ENCODE data around the gene CD47.

DNA sequence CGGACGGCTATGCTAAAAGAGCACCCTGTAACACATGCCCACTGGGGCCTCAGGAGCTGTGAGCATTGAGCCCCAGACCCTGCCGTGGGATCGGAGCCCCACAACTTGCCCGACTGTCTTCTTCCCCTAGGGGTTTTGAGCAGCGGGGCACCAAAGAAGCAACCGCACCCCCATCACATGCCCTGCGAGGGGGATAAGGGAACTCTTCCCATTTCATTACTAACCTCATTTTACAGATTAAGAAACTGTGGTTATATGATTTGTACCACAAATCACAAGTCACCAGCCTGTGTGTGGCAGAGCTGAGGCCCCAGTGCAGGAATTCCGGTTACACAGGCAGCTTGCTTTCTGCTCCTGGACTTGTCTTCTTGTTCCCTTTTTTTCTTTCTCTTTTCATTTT, 86.2 kb downstream of the CD47 start:
- TF ChIP-seq, protein P1, sequence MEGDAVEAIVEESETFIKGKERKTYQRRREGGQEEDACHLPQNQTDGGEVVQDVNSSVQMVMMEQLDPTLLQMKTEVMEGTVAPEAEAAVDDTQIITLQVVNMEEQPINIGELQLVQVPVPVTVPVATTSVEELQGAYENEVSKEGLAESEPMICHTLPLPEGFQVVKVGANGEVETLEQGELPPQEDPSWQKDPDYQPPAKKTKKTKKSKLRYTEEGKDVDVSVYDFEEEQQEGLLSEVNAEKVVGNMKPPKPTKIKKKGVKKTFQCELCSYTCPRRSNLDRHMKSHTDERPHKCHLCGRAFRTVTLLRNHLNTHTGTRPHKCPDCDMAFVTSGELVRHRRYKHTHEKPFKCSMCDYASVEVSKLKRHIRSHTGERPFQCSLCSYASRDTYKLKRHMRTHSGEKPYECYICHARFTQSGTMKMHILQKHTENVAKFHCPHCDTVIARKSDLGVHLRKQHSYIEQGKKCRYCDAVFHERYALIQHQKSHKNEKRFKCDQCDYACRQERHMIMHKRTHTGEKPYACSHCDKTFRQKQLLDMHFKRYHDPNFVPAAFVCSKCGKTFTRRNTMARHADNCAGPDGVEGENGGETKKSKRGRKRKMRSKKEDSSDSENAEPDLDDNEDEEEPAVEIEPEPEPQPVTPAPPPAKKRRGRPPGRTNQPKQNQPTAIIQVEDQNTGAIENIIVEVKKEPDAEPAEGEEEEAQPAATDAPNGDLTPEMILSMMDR (conservative IDR thresholded peaks at IDR 0.05; ENCODE audit: low read depth, low read length) = no peak
- TF ChIP-seq EZH2 (IDR thresholded peaks at IDR 0.05; ENCODE audit: low read length, unreplicated experiment) (no peak), EZH2phosphoT487 (IDR thresholded peaks at IDR 0.05; ENCODE audit: borderline replicate concordance, low read length) (no peak)

Measured in PC-3 (cell line).